Measurements from ENCODE around the gene RGCC.

The RGCC gene

GRCh38 chr13:41454170-41454569, 3.2 kb upstream of the RGCC start:
- no peak for FAIRE-seq

GRCh38 chr13:41455725-41456419, 1.5 kb upstream of the RGCC start:
- FAIRE-seq = no peak

- FAIRE-seq = no peak
Observed at GRCh38 chr13:41457589-41458186, 338 bp downstream of the RGCC start.

- FAIRE-seq = no peak
Observed at GRCh38 chr13:41458187-41458760, 924 bp downstream of the RGCC start.

- no peak for FAIRE-seq
Observed at GRCh38 chr13:41458761-41459431, 1.5 kb downstream of the RGCC start.

GRCh38 chr13:41459432-41460073, 2.2 kb downstream of the RGCC start:
- FAIRE-seq = no peak

- no peak for FAIRE-seq
Observed at GRCh38 chr13:41460074-41460465, 2.7 kb downstream of the RGCC start.

GRCh38 chr13:41460930-41461329, 3.6 kb downstream of the RGCC start:
- no peak for FAIRE-seq

- FAIRE-seq = no peak
Observed at GRCh38 chr13:41461527-41462139, 4.3 kb downstream of the RGCC start.

GRCh38 chr13:41462427-41462826, 5.1 kb downstream of the RGCC start:
- FAIRE-seq = no peak

GRCh38 chr13:41463838-41464602, 6.7 kb downstream of the RGCC start:
- no peak for FAIRE-seq

GRCh38 chr13:41465241-41465847, 8.0 kb downstream of the RGCC start:
- FAIRE-seq = no peak

GRCh38 chr13:41465898-41466320, 8.6 kb downstream of the RGCC start:
- FAIRE-seq = no peak

- no peak for FAIRE-seq
Observed at GRCh38 chr13:41467425-41467945, 10.1 kb downstream of the RGCC start.

- no peak for FAIRE-seq
Observed at GRCh38 chr13:41468631-41469030, 11.3 kb downstream of the RGCC start.

- no peak for FAIRE-seq
Observed at GRCh38 chr13:41470196-41470595, 12.8 kb downstream of the RGCC start.

- no peak for FAIRE-seq
Observed at GRCh38 chr13:41471785-41472184, 14.4 kb downstream of the RGCC start.

- FAIRE-seq = no peak
Observed at GRCh38 chr13:41487222-41487621, 29.9 kb downstream of the RGCC start.

- FAIRE-seq = no peak
Observed at GRCh38 chr13:41488124-41488523, 30.8 kb downstream of the RGCC start.

GRCh38 chr13:41490371-41491015, 33.1 kb downstream of the RGCC start:
- no peak for FAIRE-seq

GRCh38 chr13:41491436-41491835, 34.1 kb downstream of the RGCC start:
- no peak for FAIRE-seq

All from TTC549 (cell line).